HG03025 (cell line): Measurements from ENCODE around the gene TMEM255B.
"Not testable (repeated sequence)": the region's sequence is repeated elsewhere in the genome, so short reads cannot be mapped to it uniquely, and the experiment has no call there.

ENCODE experiments used
- ATAC-seq: cut with Tn5 transposase; IDR thresholded peaks from one replicate; pipeline ENCODE4 v1.9.1; 2021; ENCODE audit warnings: mild to moderate bottlenecking, moderate library complexity; ENCODE audit not compliant: unreplicated experiment, low FRiP score

Gene TMEM255B

DNA sequence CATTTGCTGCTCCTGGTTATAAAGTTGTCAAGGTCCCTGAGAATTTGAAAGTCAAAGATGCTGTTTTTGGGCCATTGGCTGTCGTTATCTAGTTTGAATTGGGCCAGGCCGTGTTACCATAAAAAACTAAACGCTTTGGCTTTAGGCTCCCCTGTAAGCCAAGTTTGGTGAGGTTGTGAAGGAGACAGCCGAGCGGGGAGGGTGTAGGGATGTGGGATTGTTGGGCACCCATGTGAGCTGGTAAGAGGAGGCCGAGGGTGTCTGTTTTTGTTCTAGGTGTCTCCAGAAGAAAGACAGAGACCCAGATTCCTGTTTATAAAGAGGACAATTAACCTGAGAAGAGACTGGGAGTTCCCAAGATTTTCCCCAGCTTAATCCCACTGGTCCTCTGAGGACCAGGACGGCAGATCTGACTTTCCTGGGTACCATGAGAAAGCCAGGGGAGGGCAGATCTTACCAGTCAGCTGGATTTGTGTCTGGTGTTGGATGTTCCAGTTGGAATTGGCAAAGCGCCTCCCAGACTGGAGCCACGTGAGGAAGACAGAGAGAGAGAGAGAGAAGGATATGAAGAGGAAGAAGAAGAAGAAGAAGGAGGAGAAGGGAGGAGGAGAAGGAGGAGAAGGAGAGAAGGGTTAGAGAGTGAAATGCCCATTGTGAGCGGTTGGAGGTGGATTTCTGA, 25.1 kb downstream of the TMEM255B start:
- ATAC-seq = no peak

DNA sequence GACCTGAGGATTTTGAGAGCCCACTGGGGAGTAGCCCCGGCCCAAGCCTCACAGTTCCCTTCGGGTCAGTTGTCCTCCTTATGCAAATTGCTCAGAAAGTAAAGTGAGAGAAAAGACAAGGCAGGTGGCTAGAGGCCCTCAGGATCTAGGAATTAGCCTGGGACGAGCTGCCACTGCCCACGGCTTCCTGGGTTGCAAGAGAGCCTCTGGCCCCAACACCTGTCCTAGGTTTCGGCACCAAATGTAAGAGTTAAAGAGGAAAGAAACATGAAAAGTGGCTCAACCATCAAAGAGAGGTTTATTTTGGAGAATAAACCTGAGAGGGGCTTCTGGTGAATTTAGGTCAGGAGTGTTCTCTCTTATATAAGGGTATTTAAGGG, 25.6 kb downstream of the TMEM255B start:
- ATAC-seq = no peak

DNA sequence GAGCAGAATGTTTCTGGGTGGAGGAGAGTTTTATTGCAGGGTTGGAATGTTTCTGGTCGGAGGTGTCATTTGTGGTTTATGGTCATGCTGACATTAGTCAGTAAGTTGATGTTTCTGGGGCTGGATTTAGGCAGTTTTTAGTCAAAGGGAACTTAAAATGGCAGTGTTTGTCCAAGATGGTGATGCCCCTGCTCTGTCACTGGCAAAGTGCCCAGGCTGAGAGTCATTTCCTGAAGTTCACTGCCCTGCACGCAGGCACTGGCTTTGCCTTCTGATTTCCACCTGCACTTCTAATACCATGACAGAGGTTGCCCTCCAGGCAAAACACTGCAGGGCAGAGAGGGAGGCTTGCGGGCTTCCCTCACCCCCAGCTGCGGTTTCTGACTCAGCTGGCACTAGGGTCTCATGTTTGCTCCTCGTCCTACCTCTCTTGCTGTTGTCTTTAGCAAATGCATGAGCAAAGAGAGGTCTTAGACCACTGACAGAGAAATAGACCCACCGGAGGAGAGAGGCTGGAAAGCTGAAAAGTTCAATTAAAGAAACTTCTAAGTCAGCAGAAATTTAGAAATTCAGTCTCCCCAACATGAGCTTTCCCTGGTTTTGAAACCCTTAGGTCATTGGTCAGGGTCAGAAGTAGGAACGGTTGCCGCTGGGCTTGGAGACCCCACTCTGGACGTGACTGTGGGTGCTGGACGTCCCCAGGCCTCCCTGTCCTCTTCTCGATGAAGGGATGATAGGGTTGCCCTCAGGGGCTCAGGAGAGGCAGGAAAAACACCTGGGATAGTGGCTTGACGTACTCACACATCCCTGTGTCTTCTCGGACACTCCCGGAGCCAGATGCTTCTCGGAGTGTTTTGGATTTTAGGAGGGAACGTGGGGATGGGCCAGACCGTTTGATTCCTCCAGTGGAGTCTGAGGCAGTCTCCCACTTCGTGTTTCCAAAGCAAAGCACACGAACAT, 26.3 kb downstream of the TMEM255B start:
- ATAC-seq = no peak

DNA sequence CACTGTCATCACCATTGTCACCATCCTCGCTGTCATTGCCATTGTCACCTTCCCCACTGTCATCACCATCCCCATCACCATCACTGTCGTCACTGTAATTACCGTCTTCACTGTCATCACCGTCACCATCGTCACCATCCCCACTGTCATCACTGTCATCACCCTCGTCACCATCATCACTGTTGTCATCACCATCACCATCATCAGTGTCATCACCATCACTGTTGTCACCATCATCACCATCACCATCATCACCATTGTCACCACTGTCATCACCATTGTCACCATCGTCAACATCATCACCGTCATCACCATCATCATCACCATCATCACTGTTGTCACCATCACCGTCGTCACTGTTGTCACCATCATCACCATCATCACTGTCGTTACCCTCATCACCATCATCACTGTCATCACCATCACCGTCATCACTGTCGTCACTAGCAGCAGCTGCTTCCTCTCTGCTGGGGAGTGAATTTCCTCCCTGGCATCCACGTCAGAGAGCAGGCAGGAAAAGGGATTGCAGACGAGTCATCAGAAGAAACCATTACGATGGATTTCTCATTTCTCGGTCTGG, 27.3 kb downstream of the TMEM255B start:
- ATAC-seq = no peak

DNA sequence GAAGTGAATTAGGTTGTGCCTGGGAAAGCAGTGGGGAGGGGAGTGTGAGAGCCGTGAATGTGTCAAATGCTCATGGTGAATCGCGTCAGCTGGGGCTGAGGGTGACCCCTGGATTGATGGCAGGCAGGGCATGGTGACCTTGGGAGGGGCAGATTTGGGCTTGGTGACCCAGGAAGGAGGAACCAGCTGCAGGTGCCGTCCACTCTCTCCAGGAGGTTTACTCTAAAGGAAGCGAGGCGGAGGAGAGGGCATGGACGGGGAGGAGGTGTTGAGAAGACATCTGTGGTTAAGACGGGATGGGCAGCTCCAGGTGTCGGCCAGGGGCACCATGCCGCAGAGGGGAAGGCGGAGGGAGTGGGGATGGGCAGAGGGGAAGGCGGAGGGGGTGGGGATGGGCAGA, 28.7 kb downstream of the TMEM255B start:
- no peak for ATAC-seq

DNA sequence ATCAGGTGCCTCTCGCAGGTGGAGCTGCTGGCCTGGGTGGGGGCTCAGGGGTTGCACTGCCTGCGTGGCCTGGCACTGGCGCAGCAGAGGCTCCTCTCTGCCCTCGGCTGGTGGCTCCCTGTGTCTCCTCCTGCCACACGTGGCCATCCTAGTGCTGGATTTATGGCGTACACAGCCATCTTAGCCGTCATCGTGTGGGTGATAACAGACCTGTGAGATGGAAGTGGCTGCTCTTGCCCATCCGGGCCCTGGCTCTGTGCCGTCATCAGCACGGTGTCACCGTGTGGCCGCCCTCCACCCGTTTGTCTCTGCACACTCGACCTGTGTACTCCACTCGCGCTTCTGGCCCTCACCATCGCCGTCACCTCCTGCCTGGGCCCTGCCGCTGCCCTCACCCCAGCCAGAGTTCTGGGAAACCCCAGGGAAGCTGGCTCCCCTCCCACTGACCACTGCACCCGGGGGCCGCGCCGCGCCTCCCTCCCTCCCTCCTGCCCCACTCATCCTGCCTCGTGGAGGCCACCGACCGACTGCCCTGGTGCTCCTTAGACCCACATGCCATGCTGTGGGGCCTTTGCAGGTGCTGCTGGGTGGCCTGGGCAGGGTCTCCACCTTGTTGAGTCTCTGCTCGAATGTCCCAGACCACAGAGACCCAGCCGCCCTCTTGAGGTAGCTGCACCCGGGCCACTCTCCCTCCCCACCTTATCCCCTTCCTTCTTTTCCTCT, 29.5 kb downstream of the TMEM255B start:
- ATAC-seq = no peak

DNA sequence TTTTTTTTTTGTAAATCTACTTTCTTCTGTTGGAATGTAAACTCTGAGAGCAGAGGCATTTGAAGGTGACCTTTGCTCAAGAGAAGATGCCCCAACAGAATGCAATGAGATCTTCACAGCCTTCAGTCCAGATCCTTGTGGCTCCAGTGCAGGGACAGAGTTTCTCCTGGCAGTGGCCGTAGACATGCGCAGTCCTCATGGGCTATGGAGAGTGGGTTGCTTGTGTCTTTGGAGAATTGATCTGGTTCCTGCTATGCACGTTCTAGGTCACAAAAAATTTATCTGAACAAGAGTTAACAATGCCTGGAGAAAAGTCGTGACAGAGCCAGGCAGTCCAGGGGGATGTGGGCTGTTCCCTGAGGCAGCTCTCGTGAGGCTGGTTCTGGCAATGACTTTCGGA, 30.1 kb downstream of the TMEM255B start:
- no peak for ATAC-seq

DNA sequence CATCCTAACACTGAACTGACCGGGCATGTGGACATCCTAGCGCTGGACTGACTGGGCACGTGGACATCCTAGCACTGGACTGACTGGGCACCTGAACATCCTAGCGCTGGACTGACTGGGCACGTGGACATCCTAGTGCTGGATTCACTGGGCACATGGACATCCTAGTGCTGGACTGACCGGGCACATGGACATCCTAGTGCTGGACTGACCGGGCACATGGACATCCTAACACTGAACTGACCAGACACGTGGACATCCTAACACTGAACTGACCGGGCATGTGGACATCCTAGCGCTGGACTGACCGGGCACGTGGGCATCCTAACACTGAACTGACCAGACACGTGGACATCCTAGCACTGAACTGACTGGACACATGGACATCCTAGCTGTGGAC, 30.9 kb downstream of the TMEM255B start:
- not testable (repeated sequence) for ATAC-seq

DNA sequence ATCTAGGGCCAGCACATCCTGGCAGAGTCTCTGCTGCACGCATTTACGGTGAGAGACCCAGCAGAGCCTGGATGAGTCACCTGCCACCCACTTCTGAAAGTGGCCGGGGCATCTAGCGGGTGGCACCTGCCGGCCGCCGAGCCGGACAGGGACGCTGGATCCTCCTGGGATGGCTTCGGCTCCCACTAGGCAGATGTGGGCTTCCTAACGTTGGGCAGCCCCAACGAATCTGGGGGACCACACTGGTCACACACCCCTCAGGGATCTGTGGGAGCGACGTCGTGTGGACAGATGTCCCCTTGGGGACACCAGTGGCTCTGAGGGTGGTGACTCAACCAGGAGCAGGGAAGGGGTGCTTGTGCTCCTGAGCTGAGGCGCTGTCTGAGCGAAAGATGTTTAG, 32.2 kb downstream of the TMEM255B start:
- no peak for ATAC-seq

DNA sequence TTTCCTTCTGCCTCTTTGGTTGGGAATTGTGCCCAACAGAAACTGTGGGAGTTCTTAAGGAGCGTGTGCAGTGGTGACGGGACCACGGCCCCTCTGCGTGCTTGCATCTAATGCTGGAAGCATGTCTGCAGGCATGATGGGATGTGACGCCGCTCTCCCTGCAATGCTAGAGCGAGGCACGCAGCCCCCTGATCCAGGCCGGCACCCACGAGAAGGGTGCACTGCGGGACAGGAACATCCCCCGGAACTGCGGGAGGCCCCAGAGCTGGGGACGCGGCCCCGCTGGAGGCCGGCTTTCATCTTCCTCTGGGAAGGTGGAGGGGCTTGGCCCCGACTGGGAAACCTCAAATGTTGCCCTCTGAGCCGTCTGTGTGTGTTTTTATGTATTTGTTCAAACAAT, 32.7 kb downstream of the TMEM255B start:
- no peak for ATAC-seq

DNA sequence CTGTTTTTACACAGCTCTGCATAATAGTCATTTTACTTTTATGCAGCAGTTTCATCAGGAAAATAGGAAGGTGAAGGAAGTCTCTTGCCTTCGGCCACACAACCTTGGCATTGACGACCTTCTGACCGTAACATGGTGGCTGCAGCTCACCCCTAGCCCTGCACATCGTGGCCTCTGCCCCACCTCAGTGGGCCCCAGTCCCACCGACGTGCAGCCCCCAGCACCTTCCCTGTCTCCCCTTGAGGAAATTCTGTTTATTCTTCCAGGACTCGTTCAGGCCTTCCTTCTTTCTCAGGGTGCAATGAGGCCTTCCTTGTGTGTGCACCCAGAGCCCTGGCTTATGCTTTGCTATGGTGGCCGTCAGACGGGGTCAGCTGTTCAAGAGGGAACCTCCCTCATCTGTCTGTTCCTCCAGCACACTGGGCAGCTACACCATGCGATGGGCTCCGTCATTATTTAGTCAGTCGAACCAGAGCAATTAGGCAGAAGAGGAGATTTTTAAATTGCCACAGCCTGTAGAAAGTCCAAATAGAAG, 33.3 kb downstream of the TMEM255B start:
- ATAC-seq = no peak

DNA sequence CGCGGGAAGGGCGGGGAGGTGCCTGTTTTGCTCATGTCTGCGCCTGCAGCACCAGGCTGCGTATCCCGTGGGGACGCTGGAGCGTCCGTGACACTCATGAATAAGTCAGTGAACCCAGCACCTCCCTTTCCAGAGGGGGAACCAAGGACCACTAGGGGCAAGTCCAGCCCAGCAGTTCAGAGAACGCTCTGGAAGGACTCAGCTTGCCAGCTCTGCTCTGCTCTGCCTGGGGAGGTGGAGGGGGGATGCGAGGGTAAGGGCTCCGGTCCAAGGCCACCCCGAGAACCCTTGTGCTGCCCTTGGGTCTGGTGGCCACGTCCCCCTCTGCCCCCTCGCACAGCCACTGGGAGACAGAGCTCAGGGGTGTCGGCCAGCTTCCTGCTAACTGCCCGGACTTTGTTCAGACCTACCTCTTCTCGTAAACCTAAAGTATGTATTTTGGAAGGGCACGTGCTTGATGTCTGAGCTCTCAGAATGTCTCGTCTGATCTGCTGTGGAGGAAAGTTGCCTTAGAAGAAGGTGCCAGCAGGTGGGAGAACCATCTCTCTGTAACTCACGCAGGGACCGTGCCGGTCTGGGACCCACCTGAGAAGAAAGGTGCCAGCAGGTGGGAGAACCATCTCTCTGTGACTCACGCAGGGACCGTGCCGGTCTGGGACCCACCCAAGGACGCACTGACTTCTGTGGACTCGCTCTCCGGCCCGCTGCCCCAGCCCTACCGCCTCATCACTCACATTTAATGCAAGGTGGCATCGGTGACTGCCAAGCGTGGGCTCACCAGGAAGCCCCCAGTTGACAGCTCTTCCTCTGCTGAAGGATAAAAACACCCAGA, 34.1 kb downstream of the TMEM255B start:
- no peak for ATAC-seq

DNA sequence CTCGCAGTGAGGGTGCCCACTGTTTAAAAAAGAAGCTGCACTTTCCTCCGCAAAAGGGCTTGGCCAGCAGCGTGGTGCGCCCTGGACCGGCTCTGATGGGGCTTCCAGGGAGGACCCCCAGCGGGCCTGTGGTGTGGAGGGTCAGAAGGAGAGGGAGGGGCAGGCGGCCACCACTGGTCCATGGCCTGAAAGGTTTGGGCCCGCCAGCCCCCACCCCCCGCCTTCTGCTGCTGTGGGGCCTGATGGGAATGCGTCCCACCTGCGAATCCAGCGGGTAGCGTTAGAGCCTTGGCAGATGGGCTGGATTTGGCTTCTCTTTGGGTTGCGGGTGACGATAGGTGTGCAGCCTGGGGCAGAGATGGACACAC, 34.7 kb downstream of the TMEM255B start:
- no peak for ATAC-seq

DNA sequence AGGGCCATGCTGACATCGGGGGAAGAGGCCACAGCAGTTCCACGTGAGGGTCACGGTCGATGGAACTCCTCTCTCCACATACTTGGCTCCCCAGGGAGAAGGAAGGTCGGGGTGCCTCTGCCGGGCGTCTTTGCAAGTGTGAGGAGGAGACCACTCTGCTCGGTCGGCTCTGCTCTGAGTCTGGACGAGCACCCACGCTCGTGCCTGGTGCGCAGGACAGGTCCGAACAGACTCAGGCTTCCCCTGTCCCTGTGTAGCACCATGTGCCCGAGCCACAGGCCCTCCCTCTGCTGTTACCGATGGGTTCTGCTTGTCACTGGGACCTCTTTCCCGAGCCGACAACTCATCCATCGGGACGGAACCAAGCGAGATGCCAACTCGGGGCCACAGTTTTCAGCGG, 35.1 kb downstream of the TMEM255B start:
- ATAC-seq = no peak

DNA sequence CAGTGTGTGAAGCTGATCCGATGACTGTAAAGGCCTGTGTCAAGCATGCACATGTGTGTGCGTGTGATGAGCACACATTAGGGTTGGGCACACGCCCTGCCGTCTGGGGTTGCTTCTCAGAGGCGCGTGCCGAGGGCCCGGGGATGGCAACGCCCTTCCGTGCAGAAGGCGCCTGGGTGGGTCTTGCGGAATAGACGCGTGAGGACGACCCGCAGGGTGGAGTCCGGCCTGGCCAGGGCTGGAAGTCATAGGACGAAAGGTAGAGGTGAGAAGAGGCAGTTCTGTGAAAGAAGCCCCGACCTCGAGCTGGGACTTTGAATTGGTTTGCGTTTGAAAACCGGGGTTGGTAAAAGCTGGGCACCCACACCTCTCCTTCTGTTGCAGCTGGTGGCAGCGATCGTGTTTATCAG, 35.7 kb downstream of the TMEM255B start:
- ATAC-seq = no peak

DNA sequence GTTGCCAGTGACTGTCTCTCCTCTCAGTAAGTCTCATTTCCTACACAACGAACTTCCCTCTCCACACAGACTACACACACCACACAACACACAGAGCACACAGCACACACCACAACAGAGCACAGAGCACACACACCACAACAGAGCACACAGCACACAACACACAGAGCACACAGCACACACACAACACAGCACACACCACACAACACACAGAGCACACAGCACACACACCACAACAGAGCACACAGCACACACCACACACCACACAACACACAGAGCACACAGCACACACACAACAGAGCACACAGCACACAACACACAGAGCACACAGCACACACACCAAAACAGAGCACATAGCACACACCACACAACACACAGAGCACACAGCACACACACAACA, 36.3 kb downstream of the TMEM255B start:
- not testable (repeated sequence) for ATAC-seq

DNA sequence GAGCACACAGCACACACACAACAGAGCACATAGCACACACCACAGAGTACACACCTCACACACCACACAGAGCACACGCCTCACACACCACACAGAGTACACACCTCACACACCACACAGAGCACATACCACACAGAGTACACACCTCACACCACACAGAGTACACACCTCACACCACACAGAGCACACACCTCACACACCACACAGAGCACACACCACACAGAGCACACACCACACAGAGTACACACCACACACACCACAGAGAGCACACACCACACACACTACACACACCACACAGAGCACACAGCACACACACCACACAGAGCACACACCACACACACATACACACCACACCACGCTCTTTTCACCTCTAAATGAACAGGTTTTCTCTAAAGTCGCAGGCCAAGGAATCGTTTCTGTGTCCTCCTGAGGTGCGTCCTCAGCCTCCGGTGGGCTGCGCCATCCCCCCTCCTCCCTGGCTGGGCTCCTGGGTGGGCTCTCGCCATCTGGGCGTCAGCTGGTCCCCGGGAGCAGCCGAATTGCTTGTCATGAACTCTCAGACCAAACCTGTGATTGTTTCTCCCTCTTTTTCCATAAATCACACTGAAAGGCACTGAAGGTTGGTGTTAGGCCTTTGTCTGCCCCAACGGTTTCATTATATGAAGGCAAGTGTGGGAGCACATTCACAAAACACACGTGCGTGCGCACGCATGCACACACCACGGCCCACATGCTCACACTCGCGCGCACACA, 37.4 kb downstream of the TMEM255B start:
- ATAC-seq = no peak

DNA sequence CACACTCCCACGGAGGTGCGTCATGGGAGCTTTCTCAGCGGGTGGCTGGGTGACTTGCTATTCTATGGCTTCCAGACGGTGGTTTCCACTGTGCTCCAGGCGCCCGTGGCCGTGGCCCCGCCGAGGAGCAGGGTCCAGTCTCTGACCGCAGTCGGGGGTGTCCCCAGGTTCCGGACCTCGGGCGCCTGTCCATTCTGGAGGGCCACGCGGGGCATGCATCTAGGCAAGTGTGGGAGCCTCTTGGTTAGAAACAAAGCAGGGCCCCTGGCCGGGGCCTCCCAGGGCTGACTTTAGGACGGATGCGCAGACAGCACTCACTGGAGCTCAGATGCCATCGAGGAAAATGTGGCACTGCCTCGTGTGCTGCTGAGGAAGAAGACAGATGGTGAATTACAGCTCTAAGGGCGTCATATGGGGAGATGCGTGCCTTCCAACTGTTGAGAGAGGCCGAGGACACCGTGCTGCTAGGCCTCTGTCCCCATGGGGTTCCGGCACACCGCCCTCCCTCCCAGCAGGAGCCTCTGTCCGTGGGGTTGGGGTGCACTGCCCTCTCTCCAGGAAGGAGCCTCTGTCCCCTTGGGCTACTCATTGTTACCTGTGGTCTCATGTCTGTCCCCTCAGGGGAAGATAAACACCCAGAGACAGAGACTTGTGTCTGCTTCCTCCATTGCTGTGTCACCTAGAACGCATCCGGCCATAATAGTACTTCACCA, 38.1 kb downstream of the TMEM255B start:
- no peak for ATAC-seq
